ENCODE measurements around the gene DROSHA. TPM values are rescaled to one million over a fixed set of nuclear protein-coding genes. Genes with fewer than 3 reads are reported as not detected.

DROSHA gene
- polyA plus RNA-seq, 3 donors: 2.2 to 12.6 (median 7.6) TPM

DNA sequence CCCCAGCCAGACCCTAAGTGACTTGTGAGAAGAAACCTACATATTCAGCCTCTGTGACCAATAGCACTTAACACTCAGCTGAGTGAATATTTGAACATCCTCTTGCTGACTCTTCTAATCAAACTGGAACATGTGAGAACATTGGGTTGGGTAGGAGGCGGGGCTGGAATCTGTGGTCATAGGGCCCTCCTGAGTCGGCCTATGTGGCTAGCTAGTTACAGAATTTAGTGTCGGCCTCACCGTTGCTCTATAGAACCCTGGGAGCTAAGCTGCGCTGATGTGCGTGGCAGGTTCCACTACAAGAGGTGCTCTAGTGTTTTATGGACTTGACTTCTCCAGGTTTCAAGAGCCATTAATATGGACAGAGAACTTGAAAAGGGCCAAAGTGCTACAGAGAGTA, 138.8 kb downstream of the DROSHA start:
- intact Hi-C loops (cut with micrococcal nuclease): no loop called here
- H3K4me1 ChIP-seq (ENCODE audit: control insufficient read depth in 1 of 2, insufficient read depth in 2 of 2, low read length in 2 of 2): peaks cover 17 to 22% of the 10 kb centered on the region in 2 donors
- H4K20me1 ChIP-seq (ENCODE audit: insufficient read depth, low read length): no peaks in the 10 kb centered on the region
- Mint-ChIP-seq H3K27ac (no peak overlapping the region), H3K4me1 (peaks cover 26% of the 10 kb centered on the region), H3K4me3 (no peak overlapping the region), H3K27me3 (ENCODE audit: low read depth in 3 of 3) (peaks cover 0 to 4% (median 0%) of the 10 kb centered on the region in 3 donors), H3K36me3 (no peaks in the 10 kb centered on the region), H3K9me3 (peaks cover 2 to 17% (median 14%) of the 10 kb centered on the region in 7 donors)
- H2AFZ ChIP-seq (ENCODE audit: insufficient read depth, low read depth, low read length, poor library complexity, severe bottlenecking): no peak overlapping the region
- WGBS (ENCODE audit: insufficient coverage): 100% methylated on average over 3 of the region's 6 CpGs
- no peak overlapping the region for H3K4me2 ChIP-seq (replicated peaks; ENCODE audit: extremely low read depth, low read length, poor library complexity, severe bottlenecking)
- H3K9me3 ChIP-seq (replicated peaks in 1 of 2; ENCODE audit: control insufficient read depth in 1 of 2, insufficient read depth in 1 of 2, low read length in 2 of 2): peaks cover 9 to 11% of the 10 kb centered on the region in 2 donors
- no peak overlapping the region for H3K9ac ChIP-seq (ENCODE audit: insufficient read depth, low read length, poor library complexity, severe bottlenecking)
- H3K36me3 ChIP-seq (replicated peaks in 1 of 2; ENCODE audit: control insufficient read depth in 1 of 2, insufficient read depth in 2 of 2, low read length in 2 of 2): no peaks in the 10 kb centered on the region
- DNase-seq: no peak
- no peaks in the 10 kb centered on the region for H3K79me2 ChIP-seq (ENCODE audit: insufficient read depth, low read length)
- TF ChIP-seq, protein P1, sequence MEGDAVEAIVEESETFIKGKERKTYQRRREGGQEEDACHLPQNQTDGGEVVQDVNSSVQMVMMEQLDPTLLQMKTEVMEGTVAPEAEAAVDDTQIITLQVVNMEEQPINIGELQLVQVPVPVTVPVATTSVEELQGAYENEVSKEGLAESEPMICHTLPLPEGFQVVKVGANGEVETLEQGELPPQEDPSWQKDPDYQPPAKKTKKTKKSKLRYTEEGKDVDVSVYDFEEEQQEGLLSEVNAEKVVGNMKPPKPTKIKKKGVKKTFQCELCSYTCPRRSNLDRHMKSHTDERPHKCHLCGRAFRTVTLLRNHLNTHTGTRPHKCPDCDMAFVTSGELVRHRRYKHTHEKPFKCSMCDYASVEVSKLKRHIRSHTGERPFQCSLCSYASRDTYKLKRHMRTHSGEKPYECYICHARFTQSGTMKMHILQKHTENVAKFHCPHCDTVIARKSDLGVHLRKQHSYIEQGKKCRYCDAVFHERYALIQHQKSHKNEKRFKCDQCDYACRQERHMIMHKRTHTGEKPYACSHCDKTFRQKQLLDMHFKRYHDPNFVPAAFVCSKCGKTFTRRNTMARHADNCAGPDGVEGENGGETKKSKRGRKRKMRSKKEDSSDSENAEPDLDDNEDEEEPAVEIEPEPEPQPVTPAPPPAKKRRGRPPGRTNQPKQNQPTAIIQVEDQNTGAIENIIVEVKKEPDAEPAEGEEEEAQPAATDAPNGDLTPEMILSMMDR (IDR thresholded peaks at IDR 0.05): no peak
- no peak overlapping the region for H3K27ac ChIP-seq (ENCODE audit: low read depth in 1 of 2, low read length in 2 of 2)
- no peak overlapping the region for H3K4me3 ChIP-seq (replicated peaks in 1 of 3; ENCODE audit: low read depth in 2 of 3, low read length in 3 of 3)
- no peaks in the 10 kb centered on the region for H3K27me3 ChIP-seq (ENCODE audit: control insufficient read depth in 2 of 2, insufficient read depth in 2 of 2, low read length in 2 of 2)

DNA sequence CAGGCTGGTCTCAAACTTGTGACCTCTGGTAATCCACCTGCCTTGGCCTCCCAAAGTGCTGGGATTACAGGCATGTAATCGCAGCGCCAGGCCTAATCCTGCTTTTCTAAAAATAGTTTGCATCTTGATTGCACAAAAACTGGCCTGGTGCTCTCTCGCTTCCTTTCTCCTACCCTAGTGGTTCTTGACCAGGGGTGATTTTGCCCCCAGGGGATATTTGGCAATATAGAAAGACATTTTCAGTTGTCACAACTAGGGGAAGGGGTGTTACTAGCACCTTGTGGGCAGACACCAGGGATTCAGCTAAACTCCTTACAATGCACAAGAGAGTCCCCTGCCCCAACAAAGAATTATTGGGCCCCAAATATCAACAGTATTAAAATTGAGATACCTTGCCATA, 139.8 kb downstream of the DROSHA start:
- H2AFZ ChIP-seq (ENCODE audit: insufficient read depth, low read depth, low read length, poor library complexity, severe bottlenecking): peak overlapping the region; percentile 21
- TF ChIP-seq, protein P1 (IDR thresholded peaks at IDR 0.05): no peak
- Mint-ChIP-seq H3K4me1 (peaks cover 26% of the 10 kb centered on the region), H3K27me3 (ENCODE audit: low read depth in 3 of 3) (peaks cover 0 to 4% (median 0%) of the 10 kb centered on the region in 3 donors), H3K27ac (peak overlapping the region in 5 of 7 donors; percentile 31 to 62 (median 47)), H3K9me3 (peaks cover 10 to 26% (median 22%) of the 10 kb centered on the region in 7 donors), H3K4me3 (peak overlapping the region in 1 of 2 donors; percentile 47), H3K36me3 (no peaks in the 10 kb centered on the region)
- H3K36me3 ChIP-seq (replicated peaks in 1 of 2; ENCODE audit: control insufficient read depth in 1 of 2, insufficient read depth in 2 of 2, low read length in 2 of 2): no peaks in the 10 kb centered on the region
- H3K27me3 ChIP-seq (ENCODE audit: control insufficient read depth in 2 of 2, insufficient read depth in 2 of 2, low read length in 2 of 2): no peaks in the 10 kb centered on the region
- WGBS (ENCODE audit: insufficient coverage): 70% methylated on average over 2 of the region's 3 CpGs
- no peak overlapping the region for H3K4me2 ChIP-seq (replicated peaks; ENCODE audit: extremely low read depth, low read length, poor library complexity, severe bottlenecking)
- DNase-seq: no peak
- peaks cover 17 to 22% of the 10 kb centered on the region in 2 donors for H3K4me1 ChIP-seq (ENCODE audit: control insufficient read depth in 1 of 2, insufficient read depth in 2 of 2, low read length in 2 of 2)
- H3K27ac ChIP-seq (ENCODE audit: low read depth in 1 of 2, low read length in 2 of 2): peak overlapping the region in 1 of 2 donors; percentile 43
- intact Hi-C loops (cut with micrococcal nuclease): no loop called here
- H3K4me3 ChIP-seq (replicated peaks in 1 of 3; ENCODE audit: low read depth in 2 of 3, low read length in 3 of 3): no peak overlapping the region
- no peaks in the 10 kb centered on the region for H4K20me1 ChIP-seq (ENCODE audit: insufficient read depth, low read length)
- peak overlapping the region; percentile 33 for H3K9ac ChIP-seq (ENCODE audit: insufficient read depth, low read length, poor library complexity, severe bottlenecking)
- no peaks in the 10 kb centered on the region for H3K79me2 ChIP-seq (ENCODE audit: insufficient read depth, low read length)
- H3K9me3 ChIP-seq (replicated peaks in 1 of 2; ENCODE audit: control insufficient read depth in 1 of 2, insufficient read depth in 1 of 2, low read length in 2 of 2): peaks cover 13 to 17% of the 10 kb centered on the region in 2 donors
